Omental fat pad (tissue), 4 donors: Measurements from ENCODE around the gene PTH2. TPM values are rescaled to one million over a fixed set of nuclear protein-coding genes. Genes with fewer than 3 reads are reported as not detected.

ENCODE experiments used
- ATAC-seq: fragments of 150-250 bp; one replicate; pipeline ENCODE4 v1.9.1; 2016; ENCODE audit warnings: mild to moderate bottlenecking, moderate library complexity; ENCODE audit not compliant: low FRiP score
- DNase-seq: peaks from one replicate; pipeline ENCODE4 v3.0.0-alpha.2; 2019; ENCODE audit warnings: low spot score
- total RNA-seq, 4 donors: library from RNA; depleted of rRNA; stranded (reverse); fragments of >200 nt; gene quantifications; one replicate each; pipeline ENCODE4 v1.1.0, GENCODE V29; 2016
- TF ChIP-seq, protein P1 (sequence below), 3 donors: fragments of 450-650 bp; IDR thresholded peaks; one replicate each; pipeline ENCODE4 v1.5.1; 2016 to 2017; ENCODE audit warnings: antibody characterized with exemption in 3 of 3, mild to moderate bottlenecking in 3 of 3, moderate library complexity in 2 of 3

The PTH2 gene
- total RNA-seq, 4 donors from 2014 or later, result not detected

DNA sequence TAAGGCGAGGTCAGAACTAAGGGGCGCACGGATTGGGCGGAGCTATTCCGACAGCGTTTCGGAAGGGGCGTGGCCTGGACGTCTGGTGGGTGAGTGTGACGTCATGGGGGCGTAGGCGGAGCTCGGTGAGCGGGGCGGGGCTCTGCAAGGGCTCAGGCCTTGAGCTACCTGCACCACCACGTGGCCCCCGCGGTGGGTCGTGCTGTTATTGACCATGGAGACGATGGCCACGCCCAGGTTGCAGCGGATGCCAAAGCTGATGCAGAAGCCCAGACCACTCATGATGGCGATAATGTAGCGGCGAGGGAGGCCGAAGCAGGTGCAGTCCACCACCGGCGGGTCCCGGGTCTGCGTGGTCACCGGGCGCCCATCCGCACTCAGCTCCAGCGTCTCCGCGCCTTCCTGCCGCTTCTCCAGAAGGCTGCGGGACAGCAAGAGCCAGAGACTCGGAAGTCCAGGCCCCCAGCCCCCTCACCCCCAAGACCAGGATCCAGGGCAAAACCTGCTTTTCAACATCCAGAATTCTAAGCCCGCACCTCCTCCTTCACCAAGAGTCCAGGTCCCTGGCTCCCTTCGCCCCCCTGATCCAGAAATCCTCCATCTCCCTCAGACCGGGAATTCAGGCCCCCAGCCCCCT is 13.3 kb upstream of the PTH2 start:
- TF ChIP-seq, protein P1, sequence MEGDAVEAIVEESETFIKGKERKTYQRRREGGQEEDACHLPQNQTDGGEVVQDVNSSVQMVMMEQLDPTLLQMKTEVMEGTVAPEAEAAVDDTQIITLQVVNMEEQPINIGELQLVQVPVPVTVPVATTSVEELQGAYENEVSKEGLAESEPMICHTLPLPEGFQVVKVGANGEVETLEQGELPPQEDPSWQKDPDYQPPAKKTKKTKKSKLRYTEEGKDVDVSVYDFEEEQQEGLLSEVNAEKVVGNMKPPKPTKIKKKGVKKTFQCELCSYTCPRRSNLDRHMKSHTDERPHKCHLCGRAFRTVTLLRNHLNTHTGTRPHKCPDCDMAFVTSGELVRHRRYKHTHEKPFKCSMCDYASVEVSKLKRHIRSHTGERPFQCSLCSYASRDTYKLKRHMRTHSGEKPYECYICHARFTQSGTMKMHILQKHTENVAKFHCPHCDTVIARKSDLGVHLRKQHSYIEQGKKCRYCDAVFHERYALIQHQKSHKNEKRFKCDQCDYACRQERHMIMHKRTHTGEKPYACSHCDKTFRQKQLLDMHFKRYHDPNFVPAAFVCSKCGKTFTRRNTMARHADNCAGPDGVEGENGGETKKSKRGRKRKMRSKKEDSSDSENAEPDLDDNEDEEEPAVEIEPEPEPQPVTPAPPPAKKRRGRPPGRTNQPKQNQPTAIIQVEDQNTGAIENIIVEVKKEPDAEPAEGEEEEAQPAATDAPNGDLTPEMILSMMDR (IDR thresholded peaks at IDR 0.05), result no peak
- DNase-seq (no peak), ATAC-seq (no peak)

DNA sequence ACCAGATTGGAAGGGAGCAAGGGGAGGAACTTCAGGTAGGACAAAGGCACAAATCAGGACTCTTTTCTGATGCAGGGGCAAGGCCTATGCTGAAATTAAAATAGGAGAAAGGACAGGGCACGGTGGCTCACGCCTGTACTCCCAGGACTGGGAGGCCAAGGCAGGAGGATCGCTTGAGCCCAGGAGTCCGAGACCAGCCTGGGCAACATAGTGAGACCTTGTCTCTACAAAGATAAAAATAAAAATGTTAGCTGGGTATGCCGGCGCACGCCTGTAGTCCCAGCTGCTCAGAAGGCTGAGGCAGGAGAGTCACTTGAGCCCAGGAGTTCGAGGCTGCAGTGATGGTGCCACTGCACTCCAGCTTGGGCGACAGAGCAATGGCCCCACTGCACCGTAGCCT is 12.4 kb upstream of the PTH2 start:
- TF ChIP-seq, protein P1 (IDR thresholded peaks at IDR 0.05), result no peak
- ATAC-seq (no peak), DNase-seq (no peak)

DNA sequence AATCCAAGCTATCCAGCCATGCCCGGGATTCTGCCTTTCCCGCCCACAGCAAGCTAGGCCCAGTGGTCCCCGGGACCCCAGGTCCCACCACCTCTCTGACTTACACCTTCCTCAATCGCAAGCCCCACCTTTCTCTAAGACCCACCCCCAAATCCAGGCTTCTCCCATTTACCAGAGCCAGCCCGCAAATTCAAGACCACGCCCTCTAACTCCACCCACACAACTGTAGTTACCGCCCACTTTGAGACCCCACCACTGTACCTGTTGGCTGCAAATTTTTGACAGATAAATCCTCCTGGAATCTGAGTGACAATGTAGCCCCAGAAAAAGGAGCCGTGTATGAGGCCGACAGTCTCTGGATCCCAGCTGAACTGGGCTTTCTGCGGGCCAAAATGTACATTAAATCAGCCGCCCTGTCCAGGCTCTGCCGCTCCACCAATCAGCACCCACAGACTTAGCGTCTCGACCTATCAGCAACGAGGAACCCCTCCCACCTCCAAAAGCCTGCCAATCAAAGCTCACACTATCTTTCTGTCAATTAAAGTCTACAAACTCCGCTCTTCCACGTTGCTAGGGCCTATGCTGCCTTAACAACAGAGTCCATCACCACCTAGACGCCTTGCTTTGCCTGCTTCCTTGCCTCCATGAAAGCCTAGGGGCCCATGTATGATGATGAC is 11.8 kb upstream of the PTH2 start:
- TF ChIP-seq, protein P1 (IDR thresholded peaks at IDR 0.05), result no peak
- DNase-seq, result no peak
- no peak for ATAC-seq

DNA sequence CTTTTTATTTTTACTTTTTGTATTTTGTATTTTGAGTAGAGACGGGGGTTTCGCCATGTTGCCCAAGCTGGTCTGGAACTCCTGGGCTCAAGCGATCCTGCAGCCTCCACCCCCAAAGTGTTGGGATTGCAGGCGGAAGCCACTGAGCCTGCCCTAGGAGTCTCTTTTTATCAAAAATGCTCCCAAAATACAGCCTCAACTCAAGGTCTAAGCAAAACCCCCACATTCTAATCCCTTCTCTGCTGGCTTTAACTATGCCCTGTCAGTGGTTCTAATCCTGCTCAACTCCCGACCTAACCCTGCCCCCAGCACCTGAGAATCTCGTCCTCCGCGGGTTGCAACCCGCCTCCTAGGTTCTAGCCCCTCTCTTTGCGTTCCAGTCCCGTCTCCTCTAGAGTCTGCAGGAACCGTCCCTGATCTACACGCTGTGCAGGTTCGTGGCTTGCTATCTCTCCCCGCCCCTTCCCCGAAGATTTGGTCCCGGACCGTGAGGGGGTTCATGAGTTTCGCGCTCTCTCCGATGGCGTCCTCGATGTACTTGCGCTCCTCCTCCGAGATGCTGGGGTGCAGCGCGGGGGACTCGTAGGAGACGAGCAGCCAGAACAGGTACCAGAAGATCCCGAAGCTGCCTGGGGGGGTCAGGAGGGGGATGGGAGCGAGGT is 10.1 kb upstream of the PTH2 start:
- TF ChIP-seq, protein P1 (IDR thresholded peaks at IDR 0.05), result no peak
- ATAC-seq, result no peak
- no peak for DNase-seq

DNA sequence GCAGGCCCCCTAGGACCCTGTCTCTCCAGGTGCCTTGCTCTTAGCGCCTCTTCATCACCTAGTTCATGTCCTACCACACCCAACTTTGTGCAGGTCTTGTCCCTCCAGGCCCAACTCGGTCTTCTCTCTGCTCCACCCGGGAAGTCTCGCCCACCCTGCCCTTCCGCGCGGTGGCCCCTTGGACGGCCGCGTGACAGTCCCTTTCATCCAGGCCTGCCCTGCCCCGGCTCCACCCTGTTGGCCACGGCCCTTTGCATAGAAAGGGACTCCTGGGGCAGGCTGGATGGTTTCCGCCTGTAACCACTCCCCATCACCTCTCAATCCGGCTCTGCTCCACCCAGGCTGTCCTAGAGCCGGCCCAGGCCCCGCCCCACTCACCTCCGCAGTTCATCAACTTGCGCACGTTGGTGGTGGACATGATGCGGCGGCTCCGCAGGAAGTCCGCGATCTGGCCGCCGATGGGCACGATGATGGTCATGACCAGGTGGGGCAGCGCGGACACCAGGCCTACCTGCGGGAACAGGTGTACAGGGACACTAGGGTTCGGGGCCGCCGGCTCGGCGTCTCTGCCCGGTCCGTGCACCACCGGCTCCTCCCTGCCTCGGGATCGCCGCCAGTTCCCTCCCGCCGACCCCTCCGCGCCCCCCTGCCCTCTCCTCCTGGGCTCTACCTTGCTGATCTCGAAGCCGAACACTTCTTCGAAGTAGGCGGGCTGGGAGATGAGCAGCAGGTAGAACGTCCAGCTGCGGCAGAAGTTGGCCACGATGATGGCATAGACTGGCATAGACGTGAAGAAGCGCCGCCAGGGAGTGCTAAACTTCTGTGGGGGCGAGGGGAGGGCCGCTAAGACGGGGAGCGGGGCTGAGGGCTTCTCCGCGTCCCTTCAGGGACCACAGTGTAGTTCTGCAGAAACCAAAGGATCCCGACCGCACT is 9.2 kb upstream of the PTH2 start:
- DNase-seq (no peak), ATAC-seq (no peak)
- TF ChIP-seq, protein P1 (IDR thresholded peaks at IDR 0.05), result no peak

DNA sequence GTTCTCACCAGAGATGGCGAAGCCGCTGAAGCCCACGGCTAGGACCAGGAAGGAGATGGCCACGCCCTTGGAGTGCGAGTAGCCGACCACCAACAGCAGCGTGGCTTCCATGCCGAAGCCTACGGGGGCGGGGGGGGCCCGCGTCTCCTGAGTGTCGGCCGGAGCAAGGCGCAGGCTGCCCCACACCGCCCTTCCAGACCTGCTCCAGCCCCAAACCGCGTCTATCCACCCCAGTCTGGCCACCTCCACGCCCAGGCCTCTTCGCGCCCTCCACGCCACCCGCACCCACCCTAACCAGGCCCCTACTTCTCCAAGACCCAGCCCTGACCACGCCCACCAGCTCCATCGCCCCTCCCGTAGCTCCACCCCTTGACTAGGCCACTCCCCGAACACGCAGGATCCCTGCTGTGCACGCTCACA is 8.1 kb upstream of the PTH2 start:
- TF ChIP-seq, protein P1 (IDR thresholded peaks at IDR 0.05), result no peak
- ATAC-seq, result no peak

More for the DNA sequence above, 8.1 kb upstream of the PTH2 start:
- no peak for DNase-seq
